Measurements from ENCODE around the gene SEC24D.

GRCh38 chr4:118761397-118762016 is 74.4 kb downstream of the SEC24D start:
- TF ChIP-seq CTCF (IDR thresholded peaks at IDR 0.05; ENCODE audit: insufficient read depth, low read length, poor library complexity, severe bottlenecking) (no peak), EZH2phosphoT487 (conservative IDR thresholded peaks at IDR 0.05; ENCODE audit: low read length) (no peak)

Measured in SU-DHL-6 (cell line).